Fibroblast of gingiva (primary cell): ENCODE measurements around the gene AGTRAP.

Source experiments
- DNase-seq: peaks from one replicate; pipeline ENCODE4 v3.0.0-alpha.2; 2011; ENCODE audit warnings: low read depth

The AGTRAP gene

GRCh38 chr1:11784256-11784992, 48.5 kb downstream of the AGTRAP start:
- no peak for DNase-seq

- peak; percentile 42 for DNase-seq
Measured at GRCh38 chr1:11784993-11785769, 49.2 kb downstream of the AGTRAP start.

- no peak for DNase-seq
Measured at GRCh38 chr1:11786168-11786567, 50.2 kb downstream of the AGTRAP start.

GRCh38 chr1:11787251-11787803, 51.4 kb downstream of the AGTRAP start:
- DNase-seq = peak; percentile 58

- DNase-seq = no peak
Measured at GRCh38 chr1:11787804-11788436, 52.0 kb downstream of the AGTRAP start.

GRCh38 chr1:11788549-11789053, 52.7 kb downstream of the AGTRAP start:
- DNase-seq = no peak

GRCh38 chr1:11789126-11790067, 53.5 kb downstream of the AGTRAP start:
- no peak for DNase-seq

GRCh38 chr1:11790101-11790879, 54.4 kb downstream of the AGTRAP start:
- no peak for DNase-seq

GRCh38 chr1:11790880-11791715, 55.2 kb downstream of the AGTRAP start:
- peak; percentile 98 for DNase-seq

GRCh38 chr1:11792106-11792505, 56.2 kb downstream of the AGTRAP start:
- DNase-seq = no peak

GRCh38 chr1:11793819-11794218, 57.9 kb downstream of the AGTRAP start:
- no peak for DNase-seq

GRCh38 chr1:11794446-11795237, 58.7 kb downstream of the AGTRAP start:
- DNase-seq = no peak

- DNase-seq = no peak
Measured at GRCh38 chr1:11795238-11795890, 59.4 kb downstream of the AGTRAP start.

GRCh38 chr1:11796036-11796828, 60.3 kb downstream of the AGTRAP start:
- DNase-seq = no peak

- no peak for DNase-seq
Measured at GRCh38 chr1:11797525-11798216, 61.7 kb downstream of the AGTRAP start.

- DNase-seq = no peak
Measured at GRCh38 chr1:11799099-11799498, 63.2 kb downstream of the AGTRAP start.

- DNase-seq = no peak
Measured at GRCh38 chr1:11799896-11800295, 64.0 kb downstream of the AGTRAP start.
